Activated CD8-positive, alpha-beta memory T cell treated with anti-CD3 and anti-CD28 coated beads, Interleukin-2, amount 50 U/mL, for 4 hours (primary cell): ENCODE measurements around the gene RPL18A.

Source experiments
- DNase-seq: peaks from one replicate; pipeline ENCODE4 v3.0.0-alpha.2; 2020

Gene RPL18A

DNA sequence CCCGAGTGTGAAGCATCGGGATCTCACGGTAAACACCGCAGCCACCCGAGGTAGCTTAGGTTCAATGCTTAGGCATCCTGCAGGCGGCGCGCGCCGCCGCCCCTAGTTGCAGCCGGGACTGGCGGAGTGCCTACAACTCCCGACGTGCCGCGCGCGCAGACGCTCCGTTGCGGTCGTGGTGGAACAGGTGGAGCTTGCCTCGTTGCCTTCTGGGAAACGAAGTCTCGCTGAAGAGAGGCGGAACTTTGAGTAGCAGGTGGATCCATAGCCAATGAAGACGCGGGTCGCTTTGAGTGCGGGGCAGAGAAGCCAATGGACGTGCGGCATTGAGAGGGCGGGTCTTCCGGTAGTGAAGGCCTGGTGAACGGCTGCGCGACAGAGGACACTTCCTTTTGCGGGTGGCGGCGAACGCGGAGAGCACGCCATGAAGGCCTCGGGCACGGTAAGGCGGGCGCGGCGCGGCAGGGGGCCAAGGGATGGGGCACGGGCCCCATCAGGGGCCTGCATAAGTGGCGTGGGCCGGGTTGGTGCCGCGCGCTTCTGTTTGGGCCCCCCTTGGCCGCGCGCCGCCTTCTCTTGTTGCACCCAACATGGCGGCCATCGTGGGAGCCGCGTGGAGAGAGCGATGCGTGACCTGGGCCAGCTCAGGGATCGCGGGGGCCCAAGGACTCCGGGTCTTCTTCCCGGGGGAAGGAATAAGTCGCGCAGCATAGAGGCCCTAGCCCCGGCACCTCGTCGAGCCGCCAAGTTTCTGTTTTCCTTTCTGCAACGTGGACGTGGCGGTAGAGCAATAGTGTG, at the start of gene RPL18A:
RPL18A (plus strand) TSS at position 378 of the 798 bp plus-strand sequence; CDS start at position 425, 47 bp downstream.
- DNase-seq, result peak; percentile 98

DNA sequence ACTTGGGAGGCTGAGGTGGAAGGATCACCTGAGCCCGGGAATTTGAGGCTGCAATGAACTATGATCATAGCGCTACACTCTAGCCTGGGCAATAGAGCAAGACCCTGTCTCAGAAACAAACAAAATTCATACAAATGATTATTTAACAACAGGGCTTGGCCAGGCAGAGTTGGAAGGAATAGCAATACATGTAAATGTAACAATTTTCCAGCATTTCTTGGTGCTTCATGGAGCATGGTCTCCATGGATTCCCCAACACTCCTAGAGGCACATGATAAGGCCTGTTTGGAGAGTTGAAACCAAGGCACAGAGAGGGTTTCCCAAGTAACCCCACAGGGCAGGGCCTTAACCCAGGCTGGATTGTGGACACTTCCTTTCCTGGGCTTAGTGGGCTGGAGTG, 48.6 kb upstream of the RPL18A start:
- no peak for DNase-seq

DNA sequence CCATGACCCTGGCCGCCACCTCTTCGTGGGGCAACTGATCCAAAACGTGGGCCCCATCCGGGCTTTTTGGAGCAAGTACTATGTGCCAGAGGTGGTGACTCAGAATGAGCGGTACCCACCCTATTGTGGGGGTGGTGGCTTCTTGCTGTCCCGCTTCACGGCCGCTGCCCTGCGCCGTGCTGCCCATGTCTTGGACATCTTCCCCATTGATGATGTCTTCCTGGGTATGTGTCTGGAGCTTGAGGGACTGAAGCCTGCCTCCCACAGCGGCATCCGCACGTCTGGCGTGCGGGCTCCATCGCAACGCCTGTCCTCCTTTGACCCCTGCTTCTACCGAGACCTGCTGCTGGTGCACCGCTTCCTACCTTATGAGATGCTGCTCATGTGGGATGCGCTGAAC, 48.0 kb upstream of the RPL18A start:
- DNase-seq, result no peak

DNA sequence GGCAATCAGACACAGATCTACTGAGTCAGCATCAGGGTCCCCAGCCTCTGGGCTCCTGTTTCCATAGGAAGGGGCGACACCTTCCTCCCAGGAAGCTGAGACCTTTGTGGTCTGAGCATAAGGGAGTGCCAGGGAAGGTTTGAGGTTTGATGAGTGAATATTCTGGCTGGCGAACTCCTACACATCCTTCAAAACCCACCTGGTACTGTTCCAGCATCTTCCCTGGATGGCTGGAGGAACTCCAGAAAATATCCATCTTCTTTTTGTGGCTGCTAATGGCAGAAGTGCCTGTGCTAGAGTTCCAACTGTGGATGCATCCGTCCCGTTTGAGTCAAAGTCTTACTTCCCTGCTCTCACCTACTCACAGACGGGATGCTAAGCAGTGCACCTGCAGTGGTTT, 47.6 kb upstream of the RPL18A start:
- DNase-seq, result no peak

- DNase-seq, result no peak
Measured at GRCh38 chr19:17817668-17818363, 41.9 kb upstream of the RPL18A start.

DNA sequence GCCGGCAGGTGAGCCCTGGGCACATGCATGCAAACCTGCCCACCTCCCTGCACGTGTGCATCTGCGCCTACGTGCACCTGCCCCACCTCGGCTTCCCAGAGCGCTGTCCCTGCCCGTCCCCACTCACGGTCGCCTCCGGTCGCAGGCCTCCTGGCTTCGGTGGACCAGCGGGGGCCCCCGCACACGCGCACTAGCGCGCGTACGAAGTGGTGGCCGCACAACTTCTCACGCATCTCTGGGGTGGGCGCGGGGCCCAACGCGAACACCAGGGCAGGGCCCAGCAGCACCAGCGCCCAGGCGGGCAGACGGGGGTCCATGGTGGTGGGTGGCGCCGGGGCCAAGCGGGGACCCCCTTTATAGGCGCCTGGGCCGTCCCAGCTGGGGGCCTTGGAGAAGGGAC, 38.5 kb upstream of the RPL18A start, which contains the start of gene INSL3:
INSL3 (minus strand) TSS at position 330 of the 400 bp plus-strand sequence; CDS start at position 317, 13 bp downstream.
- DNase-seq, result no peak

DNA sequence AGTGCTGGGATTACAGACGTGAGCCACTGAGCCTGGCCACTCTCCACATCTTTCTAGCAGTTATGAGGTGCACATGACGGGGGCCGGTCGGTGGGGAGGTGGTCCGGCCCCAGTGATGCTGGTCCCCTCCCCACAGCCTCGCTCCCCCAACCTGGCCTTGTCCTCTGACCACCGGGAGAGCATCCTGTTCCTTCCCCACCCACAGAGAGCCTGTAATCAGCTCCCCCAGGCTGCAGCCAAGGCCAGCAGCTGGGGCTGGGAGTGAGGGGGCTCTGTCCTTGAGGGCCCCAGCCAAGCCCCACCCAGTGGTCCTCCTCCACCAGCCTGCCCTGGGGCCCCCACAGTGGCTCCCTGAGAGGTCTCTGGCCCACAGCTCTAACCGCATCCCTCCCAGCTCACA, 35.4 kb upstream of the RPL18A start:
- DNase-seq, result no peak

GRCh38 chr19:17826508-17827056, 33.1 kb upstream of the RPL18A start:
- no peak for DNase-seq

GRCh38 chr19:17829855-17830566, 29.7 kb upstream of the RPL18A start:
- no peak for DNase-seq

DNA sequence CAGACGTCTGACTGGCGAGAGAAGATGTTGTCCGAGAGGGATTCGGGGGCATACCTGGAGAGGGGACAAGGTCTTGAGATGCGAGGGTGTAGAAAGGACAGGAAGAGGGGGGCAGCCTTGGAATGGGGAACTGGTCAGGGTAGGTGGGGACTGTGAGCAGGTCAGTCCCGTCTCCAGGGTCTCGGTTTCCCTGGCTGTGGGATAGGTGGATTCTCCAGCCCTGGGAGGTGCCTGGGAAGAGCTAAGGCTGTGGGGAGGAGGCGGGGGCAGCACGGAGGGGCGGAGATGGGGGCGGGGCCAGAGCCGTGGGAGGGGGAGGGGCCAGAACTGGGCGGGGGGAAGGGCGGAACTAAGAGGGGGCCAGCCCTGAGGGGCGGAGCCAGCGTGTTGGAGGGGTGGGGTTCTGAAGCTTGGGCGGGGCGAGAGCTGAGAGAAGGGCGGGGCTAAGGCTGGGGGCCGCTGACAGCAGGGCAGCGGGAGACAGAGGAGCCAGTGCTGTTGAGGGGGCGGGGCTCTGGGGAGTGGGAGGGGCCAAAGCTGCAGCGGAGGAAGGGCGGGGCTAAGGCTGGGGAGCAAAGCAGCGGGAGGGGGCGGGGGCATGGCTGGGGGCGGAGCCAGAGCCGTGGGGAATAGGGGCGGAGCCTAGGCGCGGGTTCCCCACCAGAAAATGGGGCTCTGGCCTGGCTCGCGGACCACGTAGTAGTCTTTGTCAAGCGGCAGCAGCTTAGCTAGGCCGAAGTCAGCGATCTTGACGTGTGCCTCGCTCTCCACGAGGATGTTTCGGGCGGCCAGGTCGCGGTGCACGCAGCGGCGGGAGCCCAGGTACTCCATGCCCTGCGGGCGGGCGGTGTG, 28.9 kb upstream of the RPL18A start:
- no peak for DNase-seq

GRCh38 chr19:17831419-17831888, 28.3 kb upstream of the RPL18A start:
- no peak for DNase-seq

DNA sequence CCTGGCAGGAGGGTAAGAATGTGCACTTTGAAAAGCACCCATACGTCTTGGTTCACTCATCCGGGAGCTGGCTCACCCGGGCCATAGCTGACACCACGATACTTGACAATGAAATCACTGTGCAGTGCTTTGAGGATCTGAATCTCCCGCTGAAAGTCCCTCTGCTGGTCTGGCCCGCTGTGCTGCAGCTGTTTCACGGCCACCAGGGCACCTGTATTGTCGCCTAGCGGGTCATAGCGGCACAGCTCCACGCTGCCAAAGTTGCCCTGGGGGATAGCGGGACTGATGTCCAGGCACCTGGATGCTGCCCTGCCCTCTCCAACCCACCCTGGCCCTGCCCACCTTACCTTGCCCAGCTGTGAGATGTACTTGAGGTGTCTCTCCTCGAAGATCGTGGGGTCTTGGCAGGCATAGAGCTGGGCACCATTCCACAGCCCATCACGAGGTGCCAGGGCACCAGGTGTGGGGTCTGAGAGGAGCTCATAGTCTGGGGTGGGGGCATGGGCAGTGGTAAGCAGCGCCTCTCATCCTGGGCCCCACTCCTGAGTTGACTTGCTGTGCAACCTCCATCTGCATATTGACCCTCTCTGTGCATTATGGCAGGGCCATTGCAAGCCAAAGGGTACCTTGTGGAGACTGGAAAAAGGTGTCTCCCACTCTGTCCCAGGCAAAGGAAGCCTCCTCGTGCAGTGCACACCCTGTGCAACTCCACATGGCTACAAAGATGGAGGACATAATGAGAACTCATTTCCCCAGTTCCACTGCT, 27.1 kb upstream of the RPL18A start:
- no peak for DNase-seq

- DNase-seq, result no peak
Measured at GRCh38 chr19:17834350-17835181, 25.1 kb upstream of the RPL18A start.

DNA sequence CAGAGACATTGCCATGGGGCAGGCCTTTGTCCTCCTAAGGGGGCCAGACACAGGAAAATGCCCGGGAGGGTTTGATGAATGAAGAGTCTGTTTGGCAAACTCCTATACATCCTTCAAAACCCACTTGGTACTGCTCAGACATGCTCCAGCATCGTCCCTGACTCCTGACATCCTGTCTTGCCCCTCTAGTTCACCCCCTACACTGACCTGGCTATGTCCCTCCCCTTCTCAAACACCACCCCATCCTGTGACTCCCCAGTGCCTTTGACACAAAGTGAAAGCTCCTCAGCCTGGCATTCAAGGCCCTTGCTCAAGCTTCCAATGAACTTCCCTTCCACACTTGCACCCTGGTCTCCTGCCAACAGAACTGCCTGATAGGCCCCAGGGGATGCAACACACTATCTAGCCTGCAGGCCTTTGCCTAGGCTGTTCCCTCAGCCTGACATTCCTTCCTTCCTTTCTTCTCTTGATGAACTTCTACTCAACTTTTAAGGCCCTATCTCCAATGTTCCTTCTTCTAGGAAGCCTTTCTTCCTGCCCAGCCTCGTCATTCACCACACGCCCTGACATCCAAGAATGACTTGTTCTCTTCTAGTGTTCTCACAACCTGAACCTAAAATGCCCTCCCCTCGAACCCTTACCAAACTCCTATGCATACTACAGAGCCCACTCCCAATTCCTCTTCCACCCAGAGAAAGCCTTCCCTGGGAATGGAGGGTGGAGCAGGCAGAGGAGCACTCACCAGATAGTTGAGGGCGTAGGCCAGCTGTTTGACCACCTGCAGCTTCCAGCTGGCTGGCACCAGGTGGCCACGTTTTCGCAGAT, 24.3 kb upstream of the RPL18A start:
- no peak for DNase-seq

GRCh38 chr19:17836530-17836929, 23.2 kb upstream of the RPL18A start:
- no peak for DNase-seq

DNA sequence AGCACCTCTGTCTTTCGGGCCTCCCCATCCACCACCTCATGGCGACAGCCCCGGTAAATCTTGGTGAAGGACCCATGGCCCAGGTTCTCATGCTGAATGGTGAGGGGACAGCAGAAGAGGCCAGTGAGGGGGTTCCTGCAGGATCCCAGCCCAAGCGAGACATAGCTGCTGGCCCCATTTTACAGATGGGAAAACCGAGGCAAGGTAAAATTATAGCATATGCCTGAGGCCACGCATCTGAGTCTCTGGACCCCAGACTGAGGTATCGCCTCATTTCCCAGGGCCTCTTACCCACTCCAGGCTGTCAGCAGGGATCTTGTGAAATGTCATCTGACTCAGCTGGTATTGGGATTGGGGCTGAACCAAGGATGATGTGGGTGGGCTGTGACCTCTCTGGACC, 21.7 kb upstream of the RPL18A start:
- no peak for DNase-seq

DNA sequence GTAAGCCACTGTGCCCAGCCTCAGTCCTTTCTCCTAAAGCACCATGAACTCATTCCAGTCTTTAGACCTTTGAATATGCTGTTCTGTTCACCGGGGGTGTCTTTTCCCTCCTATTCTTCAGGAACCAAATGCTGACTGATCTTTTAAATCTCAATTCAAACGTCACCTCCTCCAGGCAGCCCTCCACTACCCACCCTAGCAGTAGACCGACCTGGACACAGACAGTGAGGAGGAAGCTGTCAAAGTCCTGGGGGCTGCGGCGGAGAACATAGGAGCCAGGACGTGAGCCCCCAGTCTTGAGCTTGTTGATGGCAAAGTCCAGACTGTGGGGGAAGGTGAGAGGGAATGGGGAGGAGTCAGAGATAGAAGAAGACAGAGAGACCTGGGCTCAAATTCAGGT, 19.7 kb upstream of the RPL18A start:
- no peak for DNase-seq

DNA sequence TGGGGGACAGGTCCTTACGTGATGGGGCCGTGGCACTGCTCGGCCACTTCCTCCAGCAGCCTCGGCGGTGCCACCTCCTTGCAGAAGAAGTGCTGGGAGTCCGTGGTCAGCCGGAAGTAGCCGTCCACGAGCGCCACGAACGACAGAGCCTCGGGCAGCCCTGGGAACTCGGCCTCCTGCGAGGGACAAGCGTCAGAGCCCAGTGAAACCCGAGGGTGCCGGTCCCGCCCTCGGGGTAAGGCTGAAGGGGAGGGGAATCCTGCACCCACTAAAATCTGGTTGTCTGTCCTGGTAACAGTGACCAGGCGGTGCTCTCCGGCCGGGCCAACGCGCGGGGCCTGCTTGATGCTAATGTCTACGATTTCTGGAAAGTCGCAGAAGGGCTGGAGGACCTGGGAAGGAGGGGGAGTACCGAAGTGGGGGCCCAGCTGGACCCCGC, 18.3 kb upstream of the RPL18A start:
- no peak for DNase-seq
